Stimulated activated CD4-positive, alpha-beta T cell treated with anti-CD3 and anti-CD28 coated beads, Interleukin-1b, Interleukin-23, amount 100 ng/mL, for 48 hours (primary cell): Measurements from ENCODE around the gene MAML3.

Experiments used
- DNase-seq: peaks from one replicate; pipeline ENCODE4 v3.0.0-alpha.2; 2020

The MAML3 gene

GRCh38 chr4:139668658-139669201 is 485.3 kb downstream of the MAML3 start:
- DNase-seq: no peak

DNA sequence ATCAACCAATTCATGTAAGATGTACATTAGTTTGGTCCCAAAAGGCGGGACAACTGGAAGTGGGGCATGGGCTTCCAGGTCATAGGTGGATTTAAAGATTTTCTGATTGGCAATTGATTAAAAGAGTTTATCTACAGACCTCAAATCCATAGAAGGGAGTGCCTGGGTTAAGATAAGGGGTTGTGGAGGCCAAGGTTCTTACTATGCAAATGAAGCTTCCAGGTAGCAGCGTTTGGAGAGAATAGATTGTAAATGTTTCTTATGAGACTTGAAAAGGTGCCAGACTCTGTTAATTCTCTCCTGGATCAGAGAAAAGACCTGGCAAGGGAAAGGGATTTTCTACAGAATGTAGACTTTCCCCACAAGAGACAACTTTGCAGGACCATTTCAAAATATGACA is 485.9 kb downstream of the MAML3 start:
- no peak for DNase-seq
